ENCODE results near the gene POC1B.
A peak's percentile ranks its signal among the peaks of the same experiment; 100 is the strongest.

DNA sequence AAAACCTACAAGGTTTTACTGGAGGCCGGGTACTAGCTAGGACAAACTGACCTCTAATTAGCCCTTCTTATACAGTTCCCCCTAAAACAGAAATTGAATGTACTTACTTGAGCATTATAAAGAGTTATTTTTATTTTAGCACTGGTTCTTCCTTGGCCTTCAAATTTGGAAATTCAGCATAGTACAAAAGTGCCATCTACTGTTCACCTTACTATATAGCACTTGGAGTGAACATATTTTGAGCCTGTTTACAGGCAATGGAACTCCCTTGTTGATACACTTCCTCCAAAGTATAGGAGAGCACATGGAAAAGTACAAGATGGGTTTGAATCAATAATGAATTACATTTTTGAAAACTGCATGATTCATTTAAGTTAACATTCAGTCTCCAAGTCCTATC is 3.9 kb upstream of the POC1B start:
- TF ChIP-seq POLR2A (IDR thresholded peaks at IDR 0.05) (no peak), EP300 (IDR thresholded peaks at IDR 0.05) (no peak)
- TF ChIP-seq, protein P1, sequence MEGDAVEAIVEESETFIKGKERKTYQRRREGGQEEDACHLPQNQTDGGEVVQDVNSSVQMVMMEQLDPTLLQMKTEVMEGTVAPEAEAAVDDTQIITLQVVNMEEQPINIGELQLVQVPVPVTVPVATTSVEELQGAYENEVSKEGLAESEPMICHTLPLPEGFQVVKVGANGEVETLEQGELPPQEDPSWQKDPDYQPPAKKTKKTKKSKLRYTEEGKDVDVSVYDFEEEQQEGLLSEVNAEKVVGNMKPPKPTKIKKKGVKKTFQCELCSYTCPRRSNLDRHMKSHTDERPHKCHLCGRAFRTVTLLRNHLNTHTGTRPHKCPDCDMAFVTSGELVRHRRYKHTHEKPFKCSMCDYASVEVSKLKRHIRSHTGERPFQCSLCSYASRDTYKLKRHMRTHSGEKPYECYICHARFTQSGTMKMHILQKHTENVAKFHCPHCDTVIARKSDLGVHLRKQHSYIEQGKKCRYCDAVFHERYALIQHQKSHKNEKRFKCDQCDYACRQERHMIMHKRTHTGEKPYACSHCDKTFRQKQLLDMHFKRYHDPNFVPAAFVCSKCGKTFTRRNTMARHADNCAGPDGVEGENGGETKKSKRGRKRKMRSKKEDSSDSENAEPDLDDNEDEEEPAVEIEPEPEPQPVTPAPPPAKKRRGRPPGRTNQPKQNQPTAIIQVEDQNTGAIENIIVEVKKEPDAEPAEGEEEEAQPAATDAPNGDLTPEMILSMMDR (IDR thresholded peaks at IDR 0.05), result peak; percentile 34 to 72 (median 60)

Data from gastroesophageal sphincter (tissue), 3 donors.